ENCODE results near the gene FEM1C. TPM values are rescaled to one million over a fixed set of nuclear protein-coding genes. Genes with fewer than 3 reads are reported as not detected.

FEM1C gene
- polyA plus RNA-seq, 1 experiment: 4.5 TPM

- TF ChIP-seq, protein P1, sequence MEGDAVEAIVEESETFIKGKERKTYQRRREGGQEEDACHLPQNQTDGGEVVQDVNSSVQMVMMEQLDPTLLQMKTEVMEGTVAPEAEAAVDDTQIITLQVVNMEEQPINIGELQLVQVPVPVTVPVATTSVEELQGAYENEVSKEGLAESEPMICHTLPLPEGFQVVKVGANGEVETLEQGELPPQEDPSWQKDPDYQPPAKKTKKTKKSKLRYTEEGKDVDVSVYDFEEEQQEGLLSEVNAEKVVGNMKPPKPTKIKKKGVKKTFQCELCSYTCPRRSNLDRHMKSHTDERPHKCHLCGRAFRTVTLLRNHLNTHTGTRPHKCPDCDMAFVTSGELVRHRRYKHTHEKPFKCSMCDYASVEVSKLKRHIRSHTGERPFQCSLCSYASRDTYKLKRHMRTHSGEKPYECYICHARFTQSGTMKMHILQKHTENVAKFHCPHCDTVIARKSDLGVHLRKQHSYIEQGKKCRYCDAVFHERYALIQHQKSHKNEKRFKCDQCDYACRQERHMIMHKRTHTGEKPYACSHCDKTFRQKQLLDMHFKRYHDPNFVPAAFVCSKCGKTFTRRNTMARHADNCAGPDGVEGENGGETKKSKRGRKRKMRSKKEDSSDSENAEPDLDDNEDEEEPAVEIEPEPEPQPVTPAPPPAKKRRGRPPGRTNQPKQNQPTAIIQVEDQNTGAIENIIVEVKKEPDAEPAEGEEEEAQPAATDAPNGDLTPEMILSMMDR (IDR thresholded peaks at IDR 0.05; ENCODE audit: insufficient read depth, low read depth, low read length): no peak
- no peak for DNase-seq (ENCODE audit: low read depth)
- no peaks in the 10 kb centered on the region for H3K36me3 ChIP-seq (ENCODE audit: control insufficient read depth, insufficient read depth, low read length)
Observed at GRCh38 chr5:115472271-115473025, 72.1 kb downstream of the FEM1C start.

DNA sequence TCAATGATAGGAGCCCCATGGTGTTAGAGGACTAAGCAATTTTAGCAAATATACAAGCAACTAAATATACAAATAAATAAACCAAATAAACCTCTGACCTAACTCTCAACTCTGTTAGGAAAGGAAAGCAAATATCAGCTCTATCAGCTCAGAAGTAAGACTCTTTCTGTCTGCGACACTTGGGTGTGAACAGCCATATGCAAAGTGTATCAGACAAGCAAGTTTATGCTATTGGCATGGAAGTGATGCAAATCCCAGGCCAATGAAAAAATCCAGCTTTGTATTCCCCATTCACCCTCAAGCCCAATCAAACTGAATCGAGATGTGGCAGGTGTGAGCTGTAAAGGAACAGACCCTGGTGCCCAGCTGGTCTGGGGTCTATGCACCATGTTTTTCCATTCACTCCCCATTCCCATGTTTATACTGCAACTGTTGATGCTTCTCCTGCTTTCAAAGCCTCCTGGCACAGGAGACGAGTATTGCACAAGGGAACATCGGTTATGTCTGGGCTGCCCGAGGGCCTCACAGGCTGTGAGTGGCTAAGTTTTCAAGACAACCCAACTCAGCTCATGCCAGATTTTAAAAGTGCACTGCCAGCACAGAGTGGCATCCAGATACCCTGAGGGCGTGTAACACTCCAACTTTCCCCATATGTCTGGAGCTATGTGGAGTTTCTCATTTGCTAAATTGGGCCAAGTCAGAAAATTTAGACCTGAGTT, 73.1 kb downstream of the FEM1C start:
- Histone ChIP-seq H3K27me3 (ENCODE audit: control insufficient read depth, insufficient read depth, low read length) (no peaks in the 10 kb centered on the region), H3K36me3 (ENCODE audit: control insufficient read depth, insufficient read depth, low read length) (no peaks in the 10 kb centered on the region), H3K4me3 (ENCODE audit: low read depth, low read length) (no peak overlapping the region)
- no peak for DNase-seq (ENCODE audit: low read depth)
- CTCF ChIA-PET: no interaction called here
- TF ChIP-seq, protein P1 (IDR thresholded peaks at IDR 0.05; ENCODE audit: insufficient read depth, low read depth, low read length): no peak
- POLR2A ChIA-PET: no interaction called here

More at GRCh38 chr5:115472271-115473025, 72.1 kb downstream of the FEM1C start:
- POLR2A ChIA-PET: no interaction called here
- CTCF ChIA-PET: interaction anchor here (0.9 kb wide), 1 partner anchor 13 kb away, joined by 3 read pairs; no protein-coding TSS in a partner anchor
- Histone ChIP-seq H3K4me3 (ENCODE audit: low read depth, low read length) (no peak overlapping the region), H3K27me3 (ENCODE audit: control insufficient read depth, insufficient read depth, low read length) (no peaks in the 10 kb centered on the region)

- no peak overlapping the region for H3K4me3 ChIP-seq (ENCODE audit: low read depth, low read length)
Observed at GRCh38 chr5:115470921-115471320, 73.7 kb downstream of the FEM1C start.

More at GRCh38 chr5:115470921-115471320, 73.7 kb downstream of the FEM1C start:
- TF ChIP-seq, protein P1 (IDR thresholded peaks at IDR 0.05; ENCODE audit: insufficient read depth, low read depth, low read length): no peak
- DNase-seq (ENCODE audit: low read depth): no peak
- POLR2A ChIA-PET: no interaction called here
- CTCF ChIA-PET: no interaction called here
- no peaks in the 10 kb centered on the region for H3K27me3 ChIP-seq (ENCODE audit: control insufficient read depth, insufficient read depth, low read length)
- no peaks in the 10 kb centered on the region for H3K36me3 ChIP-seq (ENCODE audit: control insufficient read depth, insufficient read depth, low read length)

Small RNA genes lying within 50 kb of the gene (small RNA-seq; reads per million reads assigned to genes)
- not detected for gene AC008628.1 (ENCODE audit: insufficient read length, low read depth, low replicate concordance)
- gene AC008628.2 (ENCODE audit: insufficient read length, low read depth, low replicate concordance): not detected

Other genes starting within 250 kb of the FEM1C start
- 0.40 and 1.1 TPM in 2 replicates for gene CCDC112, start 248.1 kb downstream of the FEM1C start, polyA plus RNA-seq (2011; rRNA removed)
- 1.2 and 1.4 TPM in 2 replicates for gene TICAM2, start 57.7 kb upstream of the FEM1C start, polyA plus RNA-seq (2011; rRNA removed)
- gene TMED7, start 81.3 kb upstream of the FEM1C start, polyA plus RNA-seq (2011; rRNA removed): 58.1 and 80.8 TPM in 2 replicates